Body of pancreas (tissue), 4 donors: Measurements from ENCODE around the gene HDHD2. TPM values are rescaled to one million over a fixed set of nuclear protein-coding genes. Genes with fewer than 3 reads are reported as not detected.

Source experiments
- ATAC-seq: fragments of 150-250 bp; one replicate; pipeline ENCODE4 v1.9.1; 2016
- DNase-seq, 4 donors: peaks; one replicate each; pipeline ENCODE4 v3.0.0-alpha.2; 2019
- H3K27ac ChIP-seq, 4 donors: fragments of 200-600 bp; sonication (generic); 1 replicate in 3 of 4; 2 replicates in 1 of 4; pipeline versions ENCODE4 v1.5.1 to v1.6.1; 2016 to 2019; ENCODE audit warnings: mild to moderate bottlenecking in 1 of 4, mixed read lengths in 1 of 4, moderate library complexity in 1 of 4
- H3K27me3 ChIP-seq, 2 donors: fragments of 200-600 bp; sonication (generic); one replicate each; pipeline ENCODE4 v1.6.0; 2016; ENCODE audit warnings: mild to moderate bottlenecking in 1 of 2
- H3K36me3 ChIP-seq, 2 donors: fragments of 200-600 bp; sonication (generic); replicated peaks in 1 of 2; 2 replicates each; pipeline ENCODE4 v1.5.1; 2016; ENCODE audit warnings: low read depth in 2 of 2; ENCODE audit not compliant: insufficient read depth in 1 of 2
- H3K4me1 ChIP-seq: fragments of 200-600 bp; sonication (generic); one replicate; pipeline ENCODE4 v1.6.0; 2016
- H3K4me3 ChIP-seq, 2 donors: fragments of 200-600 bp; sonication (generic); 1 replicate in 1 of 2; 2 replicates in 1 of 2; pipeline ENCODE4 v1.5.1; 2016 to 2019
- H3K9me3 ChIP-seq, 3 donors: fragments of 200-600 bp; sonication (generic); 1 replicate in 2 of 3; 2 replicates in 1 of 3; pipeline ENCODE4 v1.5.1; 2016
- POLR2A ChIP-seq, 3 donors: fragments of 450-650 bp; IDR thresholded peaks; one replicate each; pipeline ENCODE4 v1.6.1; 2016; ENCODE audit warnings: antibody characterized with exemption in 3 of 3, mild to moderate bottlenecking in 2 of 3
- WGBS, 2 donors: methylation state at CpG; one replicate each; pipeline ENCODE4 v1.1.5; 2017; 5-methylcytosine and 5-hydroxymethylcytosine counted together
- intact Hi-C: fragments of 100-400 bp; cut with DNase I; formaldehyde crosslinking; loops from one replicate; pipeline ENCODE4 v1.15.1; 2023
- total RNA-seq, 2 donors: library from RNA; depleted of rRNA; stranded (reverse); fragments of >200 nt; gene quantifications; one replicate each; pipeline ENCODE4 v1.1.0, GENCODE V29; 2016
- TF ChIP-seq, protein P1 (sequence below), 7 experiments: fragments of 450-650 bp in 4 of 7; fragments of 200-600 bp in 3 of 7; sonication (generic) in 3 of 7; IDR thresholded peaks; one replicate each; pipeline ENCODE4 v1.5.1; 2016 to 2019; ENCODE audit warnings: antibody characterized with exemption in 7 of 7

Gene HDHD2
- total RNA-seq, 2 donors from 2014 or later = 22.8 to 24.1 TPM

DNA sequence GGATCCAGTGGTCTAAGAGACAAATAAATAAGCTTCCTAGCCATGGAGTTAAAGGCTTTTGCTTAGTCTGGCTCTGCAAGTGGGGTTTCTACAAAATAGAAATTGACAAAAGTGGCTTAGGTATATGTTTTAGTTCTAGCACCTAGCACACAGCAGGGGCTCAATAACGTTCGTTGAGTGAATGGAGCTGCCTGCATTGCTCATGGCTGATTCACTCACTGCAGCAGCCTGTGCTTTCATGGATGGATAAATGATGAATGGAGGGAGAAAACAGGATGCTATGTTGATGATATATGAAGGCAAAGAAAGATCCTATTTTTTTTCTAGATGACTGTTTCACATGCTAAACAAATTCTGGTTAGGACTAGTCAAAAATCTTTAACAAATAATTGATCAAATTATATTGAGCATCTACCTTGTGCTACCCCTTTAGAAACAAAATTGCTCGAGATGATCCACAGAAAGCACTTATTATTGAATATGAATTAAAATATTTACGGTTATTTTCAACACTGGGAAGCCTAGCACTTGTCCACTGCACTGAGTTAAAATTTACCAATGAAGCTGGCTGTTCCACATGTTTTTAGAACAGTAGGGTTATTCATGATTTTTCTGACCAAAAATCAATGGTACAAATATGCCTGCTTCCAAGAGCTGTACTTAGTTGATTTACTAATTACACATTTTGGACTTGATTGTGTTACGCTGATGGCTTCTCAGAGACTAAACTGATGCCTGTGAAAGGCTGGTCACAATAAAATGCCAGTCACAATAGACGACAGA, 39.6 kb downstream of the HDHD2 start:
- H3K9me3 ChIP-seq = no peaks in the 10 kb centered on the region
- no peaks in the 10 kb centered on the region for H3K27me3 ChIP-seq
- no peak for DNase-seq
- peak overlapping the region in 3 of 4 donors; percentile 34 to 63 (median 42) for H3K27ac ChIP-seq
- peaks cover 45% of the 10 kb centered on the region for H3K4me1 ChIP-seq
- H3K36me3 ChIP-seq = peaks cover 0 to 16% of the 10 kb centered on the region in 2 donors
- H3K4me3 ChIP-seq = no peak overlapping the region
- intact Hi-C loops = no loop called here
- no peak for TF ChIP-seq POLR2A (IDR thresholded peaks at IDR 0.05)
- TF ChIP-seq, protein P1, sequence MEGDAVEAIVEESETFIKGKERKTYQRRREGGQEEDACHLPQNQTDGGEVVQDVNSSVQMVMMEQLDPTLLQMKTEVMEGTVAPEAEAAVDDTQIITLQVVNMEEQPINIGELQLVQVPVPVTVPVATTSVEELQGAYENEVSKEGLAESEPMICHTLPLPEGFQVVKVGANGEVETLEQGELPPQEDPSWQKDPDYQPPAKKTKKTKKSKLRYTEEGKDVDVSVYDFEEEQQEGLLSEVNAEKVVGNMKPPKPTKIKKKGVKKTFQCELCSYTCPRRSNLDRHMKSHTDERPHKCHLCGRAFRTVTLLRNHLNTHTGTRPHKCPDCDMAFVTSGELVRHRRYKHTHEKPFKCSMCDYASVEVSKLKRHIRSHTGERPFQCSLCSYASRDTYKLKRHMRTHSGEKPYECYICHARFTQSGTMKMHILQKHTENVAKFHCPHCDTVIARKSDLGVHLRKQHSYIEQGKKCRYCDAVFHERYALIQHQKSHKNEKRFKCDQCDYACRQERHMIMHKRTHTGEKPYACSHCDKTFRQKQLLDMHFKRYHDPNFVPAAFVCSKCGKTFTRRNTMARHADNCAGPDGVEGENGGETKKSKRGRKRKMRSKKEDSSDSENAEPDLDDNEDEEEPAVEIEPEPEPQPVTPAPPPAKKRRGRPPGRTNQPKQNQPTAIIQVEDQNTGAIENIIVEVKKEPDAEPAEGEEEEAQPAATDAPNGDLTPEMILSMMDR (IDR thresholded peaks at IDR 0.05) = no peak
- WGBS, 2 donors = 64 to 69% methylated on average over 6 of the region's 6 CpGs
- ATAC-seq = no peak

DNA sequence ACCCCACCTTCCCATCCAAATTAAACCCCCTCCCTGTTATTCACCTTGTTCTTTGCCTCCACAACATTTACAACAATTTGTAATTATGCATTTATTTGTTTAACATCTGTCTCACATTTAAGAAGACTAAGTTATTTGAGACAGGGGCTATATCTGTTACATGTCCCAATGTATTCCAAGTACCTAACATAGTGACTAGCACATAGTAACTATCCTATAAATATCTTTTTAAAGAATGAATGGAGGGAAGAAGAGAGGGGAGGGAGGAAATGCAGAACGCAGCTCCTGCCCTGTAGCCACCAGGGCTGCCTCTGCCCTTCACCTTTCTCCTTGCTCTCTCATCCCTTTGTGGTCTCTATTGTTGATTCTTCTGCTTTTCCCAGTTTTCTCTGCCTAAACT, 40.6 kb downstream of the HDHD2 start:
- 57 to 63% methylated on average over 1 of the region's 1 CpG for WGBS, 2 donors

DNA sequence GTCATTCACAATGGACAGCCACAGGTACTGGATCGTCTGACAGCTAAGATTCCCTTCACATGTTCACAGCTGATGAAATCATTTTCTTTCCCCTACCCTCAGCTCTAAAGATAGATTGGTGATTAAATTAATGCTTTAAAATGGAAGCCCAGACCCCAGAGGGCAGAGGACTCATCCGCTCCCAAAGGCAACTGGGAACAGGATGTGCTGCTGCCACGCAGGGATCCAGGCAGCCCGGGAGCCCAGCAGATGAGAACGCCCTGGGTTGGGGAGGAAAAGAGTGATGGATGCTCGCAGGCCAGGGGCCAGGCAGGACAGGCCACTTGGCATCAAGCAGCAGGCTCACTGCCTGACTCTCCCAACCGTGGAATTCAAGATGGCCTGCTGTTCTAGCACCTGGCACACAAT, 41.3 kb downstream of the HDHD2 start:
- H3K36me3 ChIP-seq = peaks cover 0 to 16% of the 10 kb centered on the region in 2 donors
- WGBS, 2 donors = 79 to 84% methylated on average over 7 of the region's 7 CpGs

More for the DNA sequence above, 40.6 kb downstream of the HDHD2 start:
- intact Hi-C loops = no loop called here
- H3K9me3 ChIP-seq = no peaks in the 10 kb centered on the region
- DNase-seq (no peak), ATAC-seq (no peak)
- peaks cover 36% of the 10 kb centered on the region for H3K4me1 ChIP-seq
- no peaks in the 10 kb centered on the region for H3K27me3 ChIP-seq
- no peak overlapping the region for H3K4me3 ChIP-seq
- H3K36me3 ChIP-seq = peaks cover 0 to 16% of the 10 kb centered on the region in 2 donors
- TF ChIP-seq, protein P1 (IDR thresholded peaks at IDR 0.05) = no peak
- TF ChIP-seq POLR2A (IDR thresholded peaks at IDR 0.05) = no peak
- peak overlapping the region in 3 of 4 donors; percentile 0 to 63 (median 42) for H3K27ac ChIP-seq

DNA sequence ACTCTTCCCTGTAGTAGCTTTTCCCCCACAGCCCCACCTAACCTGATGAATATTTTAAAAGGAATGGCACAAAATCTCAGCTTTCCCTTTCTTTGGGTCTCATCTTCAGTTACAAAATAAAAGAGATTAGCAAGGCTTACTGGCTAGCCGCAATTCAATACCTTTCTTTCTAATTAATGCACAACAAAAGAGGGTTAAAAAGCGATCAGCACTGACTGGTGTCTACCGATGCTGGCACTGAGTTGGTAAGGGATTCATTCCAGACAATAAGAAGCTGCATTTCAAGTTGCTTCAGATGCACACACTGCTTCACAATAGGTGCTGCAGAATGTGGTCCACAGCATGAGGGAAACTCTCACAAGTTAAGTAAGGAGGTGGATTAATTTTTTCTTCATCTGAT, 41.9 kb downstream of the HDHD2 start:
- Histone ChIP-seq H3K27me3 (no peaks in the 10 kb centered on the region), H3K4me3 (no peak overlapping the region), H3K4me1 (peaks cover 31% of the 10 kb centered on the region), H3K36me3 (peaks cover 0 to 16% of the 10 kb centered on the region in 2 donors), H3K9me3 (no peaks in the 10 kb centered on the region), H3K27ac (no peak overlapping the region)
- no peak for TF ChIP-seq POLR2A (IDR thresholded peaks at IDR 0.05)
- TF ChIP-seq, protein P1 (IDR thresholded peaks at IDR 0.05) = no peak
- 75% methylated on average over 3 of the region's 3 CpGs for WGBS, 2 donors
- intact Hi-C loops = no loop called here
- ATAC-seq = no peak
- no peak for DNase-seq

More for the DNA sequence above, 41.3 kb downstream of the HDHD2 start:
- TF ChIP-seq POLR2A (IDR thresholded peaks at IDR 0.05) = no peak
- TF ChIP-seq, protein P1 (IDR thresholded peaks at IDR 0.05) = no peak
- intact Hi-C loops = no loop called here
- Histone ChIP-seq H3K4me3 (no peak overlapping the region), H3K27me3 (no peaks in the 10 kb centered on the region), H3K4me1 (peaks cover 31% of the 10 kb centered on the region), H3K27ac (peak overlapping the region in 2 of 4 donors; percentile 6 to 63), H3K9me3 (no peaks in the 10 kb centered on the region)
- DNase-seq (no peak), ATAC-seq (no peak)
